HK-2 (cell line): ENCODE measurements around the gene CCDC63.

ENCODE experiments used
- DNase-seq: peaks from one replicate; pipeline ENCODE4 v3.0.0-alpha.2; 2018; ENCODE audit not compliant: unreplicated experiment

The CCDC63 gene

GRCh38 chr12:110846615-110847566 is at the start of gene CCDC63:
Gene CCDC63 (plus strand): TSS chr12:110846987. CDS start chr12:110852955, 5,968 bp downstream.
- DNase-seq, result peak; percentile 6

- DNase-seq, result no peak
Observed at GRCh38 chr12:110798461-110798860, 48.3 kb upstream of the CCDC63 start.

GRCh38 chr12:110802489-110802888 is 44.3 kb upstream of the CCDC63 start:
- DNase-seq, result no peak

- DNase-seq, result no peak
Observed at GRCh38 chr12:110804406-110804805, 42.4 kb upstream of the CCDC63 start.

- DNase-seq, result no peak
Observed at GRCh38 chr12:110807640-110808039, 39.1 kb upstream of the CCDC63 start.

GRCh38 chr12:110809149-110809548 is 37.6 kb upstream of the CCDC63 start:
- DNase-seq, result no peak

- no peak for DNase-seq
Observed at GRCh38 chr12:110811972-110812371, 34.8 kb upstream of the CCDC63 start.

GRCh38 chr12:110813285-110813684 is 33.5 kb upstream of the CCDC63 start:
- no peak for DNase-seq

GRCh38 chr12:110813756-110814155 is 33.0 kb upstream of the CCDC63 start:
- DNase-seq, result no peak

- DNase-seq, result no peak
Observed at GRCh38 chr12:110816248-110816647, 30.5 kb upstream of the CCDC63 start.

GRCh38 chr12:110816779-110817178 is 30.0 kb upstream of the CCDC63 start:
- DNase-seq, result no peak

GRCh38 chr12:110818511-110818910 is 28.3 kb upstream of the CCDC63 start:
- no peak for DNase-seq

GRCh38 chr12:110819150-110819549 is 27.6 kb upstream of the CCDC63 start:
- DNase-seq, result no peak

GRCh38 chr12:110819646-110820045 is 27.1 kb upstream of the CCDC63 start:
- no peak for DNase-seq

- no peak for DNase-seq
Observed at GRCh38 chr12:110821917-110822316, 24.9 kb upstream of the CCDC63 start.

GRCh38 chr12:110822821-110823415 is 23.9 kb upstream of the CCDC63 start:
- no peak for DNase-seq

- DNase-seq, result no peak
Observed at GRCh38 chr12:110824342-110824741, 22.4 kb upstream of the CCDC63 start.

- DNase-seq, result no peak
Observed at GRCh38 chr12:110825530-110825929, 21.3 kb upstream of the CCDC63 start.

- DNase-seq, result peak; percentile 87
Observed at GRCh38 chr12:110826592-110827200, 20.1 kb upstream of the CCDC63 start.

GRCh38 chr12:110829308-110829707 is 17.5 kb upstream of the CCDC63 start:
- no peak for DNase-seq

GRCh38 chr12:110836291-110836690 is 10.5 kb upstream of the CCDC63 start:
- no peak for DNase-seq

GRCh38 chr12:110841007-110841406 is 5.8 kb upstream of the CCDC63 start:
- no peak for DNase-seq

GRCh38 chr12:110844131-110844530 is 2.7 kb upstream of the CCDC63 start:
- DNase-seq, result no peak
